HEK293 (cell line): ENCODE results near the gene USP9Y.

Experiments
- CTCF ChIA-PET: fragments of 350-600 bp; formaldehyde crosslinking; extraction: SDS; loops from one replicate; lab custom pipeline; 2021; ENCODE audit warnings: antibody characterized with exemption; lab: Yijun Ruan, JAX
- POLR2A ChIA-PET: fragments of 300-600 bp; formaldehyde crosslinking; extraction: SDS; loops from one replicate; lab custom pipeline; 2020; ENCODE audit warnings: antibody characterized with exemption, inconsistent platforms; lab: Yijun Ruan, JAX
- H3K27ac ChIP-seq: fragments of 200-500 bp; sonication (Bioruptor generic); 2 replicates; pipeline ENCODE4 v1.5.1; 2014; ENCODE audit warnings: low read depth, low read length, control low read depth, inconsistent platforms; ENCODE audit errors: extremely low read depth
- H3K36me3 ChIP-seq, 2 experiments: fragments of 200-500 bp in 1 of 2; sonication (Bioruptor generic) in 1 of 2; 1 replicate in 1 of 2; 2 replicates in 1 of 2; pipeline ENCODE4 v1.5.1; 2014 to 2017; ENCODE audit warnings: inconsistent platforms in 2 of 2, low read length in 2 of 2; ENCODE audit not compliant: control insufficient read depth in 2 of 2, insufficient read depth in 1 of 2
- H3K4me1 ChIP-seq: fragments of 200-500 bp; sonication (Bioruptor generic); 2 replicates; pipeline ENCODE4 v1.5.1; 2014; ENCODE audit warnings: mild to moderate bottlenecking, low read length, inconsistent platforms; ENCODE audit not compliant: control insufficient read depth, insufficient read depth
- H3K4me3 ChIP-seq: 2 replicates; pipeline ENCODE4 v1.5.1; 2011; ENCODE audit warnings: low read depth, mild to moderate bottlenecking, control low read depth, low read length, moderate library complexity
- H3K9me3 ChIP-seq: fragments of 200-500 bp; sonication (Bioruptor generic); 2 replicates; pipeline ENCODE4 v1.5.1; 2014; ENCODE audit warnings: low read depth, low read length, inconsistent platforms; ENCODE audit not compliant: control insufficient read depth, insufficient read depth
- GLIS1 ChIP-seq: fragments of 450-650 bp; formaldehyde crosslinking; IDR thresholded peaks from 2 replicates; pipeline ENCODE4 v1.5.1; 2016; ENCODE audit warnings: missing biosample characterization, missing genetic modification characterization
- IKZF3 ChIP-seq: fragments of 450-650 bp; IDR thresholded peaks from 2 replicates; pipeline ENCODE4 v1.5.0; 2018; ENCODE audit warnings: missing biosample characterization, mild to moderate bottlenecking, missing genetic modification characterization, moderate library complexity
- KLF16 ChIP-seq: fragments of 450-650 bp; formaldehyde crosslinking; IDR thresholded peaks from 2 replicates; pipeline ENCODE4 v1.5.1; 2017; ENCODE audit warnings: missing biosample characterization, missing genetic modification characterization
- OVOL3 ChIP-seq: fragments of 450-650 bp; formaldehyde crosslinking; IDR thresholded peaks from 2 replicates; pipeline ENCODE4 v1.5.1; 2016; ENCODE audit warnings: missing biosample characterization, missing genetic modification characterization
- SP2 ChIP-seq: fragments of 450-650 bp; formaldehyde crosslinking; IDR thresholded peaks from 2 replicates; pipeline ENCODE4 v1.5.1; 2016; ENCODE audit warnings: missing biosample characterization, missing genetic modification characterization
- SP7 ChIP-seq: fragments of 450-650 bp; formaldehyde crosslinking; IDR thresholded peaks from 2 replicates; pipeline ENCODE4 v1.5.1; 2016; ENCODE audit warnings: missing biosample characterization, missing genetic modification characterization
- ZBTB7A ChIP-seq: fragments of 450-650 bp; formaldehyde crosslinking; IDR thresholded peaks from 2 replicates; pipeline ENCODE4 v1.5.1; 2016; ENCODE audit warnings: low read depth, missing biosample characterization, missing genetic modification characterization
- ZNF114 ChIP-seq: fragments of 450-650 bp; formaldehyde crosslinking; IDR thresholded peaks from 2 replicates; pipeline ENCODE4 v1.5.0; 2017; ENCODE audit warnings: missing biosample characterization, missing genetic modification characterization
- ZNF121 ChIP-seq: fragments of 450-650 bp; formaldehyde crosslinking; IDR thresholded peaks from 2 replicates; pipeline ENCODE4 v1.5.1; 2016; ENCODE audit warnings: missing biosample characterization, missing genetic modification characterization
- ZNF133 ChIP-seq: fragments of 450-650 bp; formaldehyde crosslinking; IDR thresholded peaks from 2 replicates; pipeline ENCODE4 v1.5.1; 2016; ENCODE audit warnings: missing biosample characterization, missing genetic modification characterization
- ZNF140 ChIP-seq: fragments of 450-650 bp; formaldehyde crosslinking; IDR thresholded peaks from 2 replicates; pipeline ENCODE4 v1.5.1; 2016; ENCODE audit warnings: missing biosample characterization, missing genetic modification characterization
- ZNF2 ChIP-seq: fragments of 450-650 bp; formaldehyde crosslinking; IDR thresholded peaks from 2 replicates; pipeline ENCODE4 v1.5.1; 2016; ENCODE audit warnings: missing biosample characterization, missing genetic modification characterization
- ZNF221 ChIP-seq: fragments of 450-650 bp; formaldehyde crosslinking; IDR thresholded peaks from 2 replicates; pipeline ENCODE4 v1.5.1; 2017; ENCODE audit warnings: missing biosample characterization, missing genetic modification characterization, borderline replicate concordance
- ZNF223 ChIP-seq: fragments of 450-650 bp; formaldehyde crosslinking; IDR thresholded peaks from 2 replicates; pipeline ENCODE4 v1.5.1; 2016; ENCODE audit warnings: missing biosample characterization, missing genetic modification characterization
- ZNF239 ChIP-seq: fragments of 450-650 bp; formaldehyde crosslinking; IDR thresholded peaks from 2 replicates; pipeline ENCODE4 v1.5.1; 2016; ENCODE audit warnings: missing biosample characterization, missing genetic modification characterization
- ZNF24 ChIP-seq: fragments of 450-650 bp; formaldehyde crosslinking; IDR thresholded peaks from 2 replicates; pipeline ENCODE4 v1.5.1; 2016; ENCODE audit warnings: missing biosample characterization, missing genetic modification characterization
- ZNF292 ChIP-seq: fragments of 450-650 bp; formaldehyde crosslinking; IDR thresholded peaks from 2 replicates; pipeline ENCODE4 v1.5.1; 2016; ENCODE audit warnings: low read depth, missing biosample characterization, missing genetic modification characterization, borderline replicate concordance
- ZNF350 ChIP-seq: fragments of 450-650 bp; formaldehyde crosslinking; IDR thresholded peaks from 2 replicates; pipeline ENCODE4 v1.5.0; 2017; ENCODE audit warnings: missing biosample characterization, mild to moderate bottlenecking, missing genetic modification characterization
- ZNF362 ChIP-seq: fragments of 450-650 bp; formaldehyde crosslinking; IDR thresholded peaks from 2 replicates; pipeline ENCODE4 v1.5.1; 2016; ENCODE audit warnings: missing biosample characterization, missing genetic modification characterization
- ZNF416 ChIP-seq: fragments of 450-650 bp; formaldehyde crosslinking; IDR thresholded peaks from 2 replicates; pipeline ENCODE4 v1.5.1; 2016; ENCODE audit warnings: missing biosample characterization, missing genetic modification characterization
- ZNF513 ChIP-seq: fragments of 450-650 bp; IDR thresholded peaks from 2 replicates; pipeline ENCODE4 v1.5.1; 2018; ENCODE audit warnings: missing biosample characterization, missing genetic modification characterization
- ZNF610 ChIP-seq: fragments of 450-650 bp; formaldehyde crosslinking; IDR thresholded peaks from 2 replicates; pipeline ENCODE4 v1.5.1; 2016; ENCODE audit warnings: missing biosample characterization, missing genetic modification characterization, borderline replicate concordance
- ZNF623 ChIP-seq: fragments of 450-650 bp; formaldehyde crosslinking; IDR thresholded peaks from 2 replicates; pipeline ENCODE4 v1.5.1; 2016; ENCODE audit warnings: missing biosample characterization, missing genetic modification characterization
- ZNF626 ChIP-seq: fragments of 450-650 bp; sonication (Bioruptor Pico); formaldehyde crosslinking; IDR thresholded peaks from 2 replicates; pipeline ENCODE4 v1.5.1; 2018; ENCODE audit warnings: missing biosample characterization, missing genetic modification characterization, inconsistent platforms
- ZNF645 ChIP-seq: fragments of 450-650 bp; formaldehyde crosslinking; IDR thresholded peaks from 2 replicates; pipeline ENCODE4; 2016; ENCODE audit warnings: missing biosample characterization, missing genetic modification characterization
- ZNF692 ChIP-seq: fragments of 450-650 bp; formaldehyde crosslinking; IDR thresholded peaks from 2 replicates; pipeline ENCODE4 v1.5.1; 2016; ENCODE audit warnings: missing biosample characterization, missing genetic modification characterization
- ZNF747 ChIP-seq: fragments of 450-650 bp; formaldehyde crosslinking; IDR thresholded peaks from 2 replicates; pipeline ENCODE4 v1.5.1; 2016; ENCODE audit warnings: missing biosample characterization, missing genetic modification characterization
- ZNF777 ChIP-seq: fragments of 450-650 bp; formaldehyde crosslinking; IDR thresholded peaks from 2 replicates; pipeline ENCODE4 v1.5.1; 2017; ENCODE audit warnings: missing biosample characterization, missing genetic modification characterization, borderline replicate concordance
- ZNF791 ChIP-seq: fragments of 450-650 bp; formaldehyde crosslinking; IDR thresholded peaks from 2 replicates; pipeline ENCODE4 v1.5.1; 2016; ENCODE audit warnings: missing biosample characterization, missing genetic modification characterization
- ZNF837 ChIP-seq: fragments of 450-650 bp; formaldehyde crosslinking; IDR thresholded peaks from 2 replicates; pipeline ENCODE4 v1.5.1; 2016; ENCODE audit warnings: missing biosample characterization, missing genetic modification characterization

USP9Y gene

GRCh38 chrY:12756021-12756420, 55.0 kb downstream of the USP9Y start:
- ChIA-PET POLR2A (no interaction called here), CTCF (no interaction called here)
- H3K36me3 ChIP-seq: no peaks in the 10 kb centered on the region
- H3K4me3 ChIP-seq: no peak overlapping the region
- H3K9me3 ChIP-seq: no peaks in the 10 kb centered on the region
- H3K4me1 ChIP-seq: no peaks in the 10 kb centered on the region
- TF ChIP-seq ZNF121 (tag by site-specific recombination) (no peak), ZNF221 (tag by site-specific recombination) (no peak), ZNF292 (tag by site-specific recombination) (no peak), ZNF791 (tag by site-specific recombination) (no peak), ZNF239 (no peak), KLF16 (tag by site-specific recombination) (no peak), ZNF645 (tag by site-specific recombination) (no peak), ZNF610 (tag by site-specific recombination) (no peak), ZNF2 (tag by site-specific recombination) (no peak), ZNF223 (tag by site-specific recombination) (no peak), SP7 (tag by site-specific recombination) (no peak), ZNF837 (no peak), GLIS1 (tag by site-specific recombination) (no peak), ZNF133 (tag by site-specific recombination) (no peak), ZNF362 (tag by site-specific recombination) (no peak)
- no peak overlapping the region for H3K27ac ChIP-seq

- no peaks in the 10 kb centered on the region for H3K9me3 ChIP-seq
- ChIA-PET POLR2A (no interaction called here), CTCF (no interaction called here)
- TF ChIP-seq ZNF747 (tag by site-specific recombination) (no peak), ZNF777 (no peak), ZNF24 (tag by site-specific recombination) (no peak), OVOL3 (tag by site-specific recombination) (no peak), ZNF292 (tag by site-specific recombination) (no peak)
- H3K27ac ChIP-seq: no peak overlapping the region
- no peak overlapping the region for H3K4me3 ChIP-seq
- H3K4me1 ChIP-seq: no peaks in the 10 kb centered on the region
- no peaks in the 10 kb centered on the region for H3K36me3 ChIP-seq
Observed at GRCh38 chrY:12765976-12766375, 64.9 kb downstream of the USP9Y start.

- CTCF ChIA-PET: no interaction called here
- H3K4me1 ChIP-seq: no peaks in the 10 kb centered on the region
- no peaks in the 10 kb centered on the region for H3K9me3 ChIP-seq
- H3K36me3 ChIP-seq: no peaks in the 10 kb centered on the region
- H3K27ac ChIP-seq: no peak overlapping the region
- POLR2A ChIA-PET: no interaction called here
- no peak overlapping the region for H3K4me3 ChIP-seq
- TF ChIP-seq ZNF350 (tag by site-specific recombination) (no peak), ZNF623 (tag by site-specific recombination) (no peak), ZNF114 (tag by site-specific recombination) (no peak), SP2 (tag by site-specific recombination) (no peak), ZBTB7A (tag by site-specific recombination) (no peak), ZNF692 (tag by site-specific recombination) (no peak), ZNF513 (tag by site-specific recombination) (no peak), ZNF626 (no peak), ZNF416 (tag by site-specific recombination) (no peak), ZNF140 (tag by site-specific recombination) (no peak), IKZF3 (no peak)
Observed at GRCh38 chrY:12784521-12784920, 83.5 kb downstream of the USP9Y start.
